Fibroblast of skin of right quadriceps (primary cell): Measurements from ENCODE around the gene SAFB.

Experiments used
- DNase-seq: peaks from one replicate; pipeline ENCODE4 v3.0.0-alpha.2; 2013

The SAFB gene

GRCh38 chr19:5622465-5623396, at the start of gene SAFB, which contains the start of gene SAFB2:
Gene SAFB (plus strand): TSS chr19:5623083. CDS start chr19:5623206, 123 bp downstream.
Gene SAFB2 (minus strand): TSS chr19:5622776. CDS start chr19:5622715, 61 bp downstream.
- peak; percentile 99 for DNase-seq

- DNase-seq, result no peak
Observed at GRCh38 chr19:5575590-5575989, 47.3 kb upstream of the SAFB start.

- peak; percentile 51 for DNase-seq
Observed at GRCh38 chr19:5578097-5578846, 44.6 kb upstream of the SAFB start.

GRCh38 chr19:5579286-5579685, 43.6 kb upstream of the SAFB start:
- DNase-seq, result no peak

DNA sequence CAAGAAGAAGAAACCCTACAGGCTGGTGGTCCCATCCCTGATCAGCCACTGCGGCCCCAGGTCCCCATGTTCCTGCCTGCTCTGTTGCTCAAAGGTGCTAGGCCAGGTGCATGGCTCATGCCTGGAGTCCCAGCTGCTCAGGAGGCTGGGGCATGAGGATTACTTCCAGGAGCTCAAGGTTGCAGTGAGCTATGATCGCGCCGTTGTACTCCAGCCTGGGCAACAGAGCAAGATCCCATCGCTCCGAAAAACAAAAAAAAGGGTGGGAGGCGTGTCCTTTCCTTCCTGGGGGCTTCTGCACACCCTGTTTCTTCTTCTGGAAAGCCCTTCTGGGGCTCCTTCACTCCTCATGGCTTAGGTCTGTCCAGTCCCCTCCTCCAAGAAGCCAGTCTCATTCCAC, 43.2 kb upstream of the SAFB start:
- no peak for DNase-seq

GRCh38 chr19:5580161-5580571, 42.7 kb upstream of the SAFB start:
- no peak for DNase-seq

GRCh38 chr19:5585461-5586299, 37.2 kb upstream of the SAFB start:
- peak; percentile 7 for DNase-seq

GRCh38 chr19:5586300-5587070, 36.4 kb upstream of the SAFB start:
- no peak for DNase-seq

GRCh38 chr19:5587071-5587455, 35.8 kb upstream of the SAFB start:
- no peak for DNase-seq

- DNase-seq, result no peak
Observed at GRCh38 chr19:5587661-5588060, 35.2 kb upstream of the SAFB start.

- no peak for DNase-seq
Observed at GRCh38 chr19:5588441-5588840, 34.4 kb upstream of the SAFB start.

- DNase-seq, result no peak
Observed at GRCh38 chr19:5588906-5589676, 33.8 kb upstream of the SAFB start.

DNA sequence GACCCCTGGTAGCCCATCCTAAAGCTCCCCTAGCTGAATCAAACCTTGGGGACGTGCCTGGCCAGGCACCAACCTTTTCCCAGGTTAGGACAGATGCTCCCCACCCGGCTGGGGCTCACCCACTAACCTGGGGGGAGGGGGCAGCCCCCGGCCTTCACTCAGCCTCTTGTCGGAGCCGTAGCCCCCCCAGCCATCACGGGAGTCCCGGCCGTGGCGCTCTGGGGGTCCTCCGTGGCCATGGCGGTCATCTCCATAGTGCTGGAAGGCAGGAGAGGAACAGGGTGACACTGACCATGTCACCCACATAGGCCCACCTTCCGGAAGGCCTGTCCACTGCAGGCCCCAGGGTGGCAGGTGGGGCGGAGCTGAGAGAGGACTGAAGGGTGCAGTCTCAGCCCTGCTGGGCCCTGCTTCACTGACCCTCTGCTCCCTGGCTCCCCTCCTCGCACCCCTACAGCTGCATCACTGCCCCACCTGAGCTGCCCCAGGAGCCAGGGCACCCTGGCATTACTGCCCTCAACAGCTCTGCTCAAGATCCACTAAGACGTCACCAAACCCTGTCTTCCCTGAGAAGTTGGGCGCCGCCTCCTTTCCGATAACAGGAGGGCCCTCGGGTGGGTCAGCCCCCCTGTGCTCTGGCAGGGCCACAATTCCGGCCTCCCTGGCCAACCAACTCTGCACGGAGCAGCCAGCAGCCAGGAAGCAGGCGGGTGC, 32.6 kb upstream of the SAFB start:
- DNase-seq, result no peak

- DNase-seq, result no peak
Observed at GRCh38 chr19:5590865-5591154, 32.1 kb upstream of the SAFB start.

DNA sequence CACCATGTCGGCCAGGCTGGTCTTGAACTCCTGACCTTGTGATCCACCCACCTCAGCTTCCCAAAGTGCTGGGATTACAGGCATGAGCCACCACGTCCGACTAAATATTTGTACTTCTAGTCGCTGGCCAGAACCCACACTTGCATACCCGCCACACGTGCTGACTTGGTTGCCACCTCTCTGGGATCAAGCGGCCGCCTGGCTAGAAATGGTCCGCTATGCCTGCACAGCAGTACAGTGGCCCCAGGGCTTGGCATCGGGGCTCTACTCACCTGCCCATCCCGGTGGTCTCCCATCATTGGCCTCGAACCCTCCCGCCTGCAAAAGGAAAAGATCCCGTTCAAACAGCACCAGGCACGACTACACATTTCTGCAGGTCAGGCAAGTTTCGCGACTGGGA, 31.4 kb upstream of the SAFB start:
- DNase-seq, result no peak

- DNase-seq, result no peak
Observed at GRCh38 chr19:5592531-5593342, 30.1 kb upstream of the SAFB start.

DNA sequence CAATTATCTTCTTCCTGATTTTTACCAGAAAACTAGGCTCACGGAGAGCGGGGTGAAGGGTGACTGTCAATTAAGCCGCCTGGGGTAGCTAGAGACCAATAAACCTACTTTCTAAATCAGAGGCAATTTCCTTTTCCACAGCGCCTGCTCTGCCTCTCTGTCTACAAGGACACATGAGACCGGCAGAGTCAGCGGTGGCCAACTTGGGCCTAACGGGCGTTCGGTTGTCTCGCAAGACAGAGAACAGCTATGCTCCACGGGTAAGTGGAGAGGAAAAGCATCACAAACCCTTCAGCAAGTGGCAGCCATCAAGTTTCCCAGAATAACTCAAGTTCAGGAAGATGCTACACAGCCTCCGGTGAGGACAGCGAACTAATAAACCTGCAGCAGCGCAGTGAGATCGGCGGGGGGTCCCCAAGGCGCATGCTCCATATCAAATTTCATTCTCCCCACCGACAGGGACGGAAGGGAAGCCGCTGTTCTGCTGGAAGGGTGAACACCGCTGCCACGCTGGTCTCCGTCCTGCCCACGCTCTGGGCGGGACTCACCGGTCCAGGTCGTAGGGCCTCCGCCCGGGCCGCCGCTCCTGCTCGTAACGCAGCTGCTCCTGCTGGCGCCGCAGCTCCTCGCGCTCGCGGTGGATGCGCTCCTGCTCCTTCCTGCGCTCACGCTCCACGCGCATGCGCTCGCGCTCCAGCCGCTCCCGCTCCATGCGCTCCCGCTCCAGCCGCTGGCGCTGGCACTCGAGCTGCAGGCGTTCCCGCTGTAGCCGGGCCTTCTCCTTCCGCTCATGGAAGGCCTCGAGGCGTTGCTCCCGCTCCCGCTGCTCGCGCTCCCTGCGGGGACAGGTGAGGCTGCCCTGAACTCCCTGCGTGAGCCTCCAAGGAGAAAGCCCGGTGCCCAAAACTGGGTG, 29.3 kb upstream of the SAFB start:
- DNase-seq, result no peak

GRCh38 chr19:5594521-5594950, 28.3 kb upstream of the SAFB start:
- DNase-seq, result no peak

- no peak for DNase-seq
Observed at GRCh38 chr19:5595129-5595528, 27.8 kb upstream of the SAFB start.
